Astrocyte of the spinal cord (primary cell): ENCODE data around the gene SMARCD3.

ENCODE experiments used
- DNase-seq: peaks from one replicate; pipeline ENCODE4 v3.0.0; 2011; ENCODE audit warnings: low read depth, low spot score
- H3K4me3 ChIP-seq: 2 replicates; pipeline ENCODE4 v1.5.1; 2011; ENCODE audit warnings: low read depth, mild to moderate bottlenecking, low read length, moderate library complexity
- CTCF ChIP-seq: IDR thresholded peaks from 2 replicates; pipeline ENCODE4 v1.5.1; 2012; ENCODE audit warnings: low read depth, mild to moderate bottlenecking, low read length, inconsistent platforms
- in situ Hi-C: cut with HindIII; loops from 2 replicates; pipeline ENCODE4 v1.10.0; 2017; ENCODE audit warnings: low sequenced_read_pairs

SMARCD3 gene

GRCh38 chr7:151246102-151246850, 2.2 kb downstream of the SMARCD3 start:
- DNase-seq: no peak
- in situ Hi-C loops: no loop called here
- no peak for TF ChIP-seq CTCF
- H3K4me3 ChIP-seq: peak overlapping the region; percentile 78

- in situ Hi-C loops: no loop called here
- peak; percentile 43 for TF ChIP-seq CTCF
- H3K4me3 ChIP-seq: peak overlapping the region; percentile 17
- no peak for DNase-seq
Observed at GRCh38 chr7:151245360-151246101, 3.0 kb downstream of the SMARCD3 start.

GRCh38 chr7:151244841-151245346, 3.6 kb downstream of the SMARCD3 start:
- DNase-seq: no peak
- in situ Hi-C loops: no loop called here
- no peak for TF ChIP-seq CTCF
- H3K4me3 ChIP-seq: peak overlapping the region; percentile 12

- TF ChIP-seq CTCF: peak; percentile 95
- in situ Hi-C loops: no loop called here
- DNase-seq: peak; percentile 35
- H3K4me3 ChIP-seq: no peak overlapping the region
Observed at GRCh38 chr7:151244196-151244840, 4.2 kb downstream of the SMARCD3 start.

- no peak for DNase-seq
- TF ChIP-seq CTCF: no peak
- no peak overlapping the region for H3K4me3 ChIP-seq
- in situ Hi-C loops: no loop called here
Observed at GRCh38 chr7:151243408-151244195, 4.9 kb downstream of the SMARCD3 start.

- TF ChIP-seq CTCF: no peak
- no peak overlapping the region for H3K4me3 ChIP-seq
- in situ Hi-C loops: no loop called here
- DNase-seq: no peak
Observed at GRCh38 chr7:151243045-151243349, 5.5 kb downstream of the SMARCD3 start.
